Body of pancreas (tissue), 4 donors: ENCODE results near the gene SOX8. TPM values are rescaled to one million over a fixed set of nuclear protein-coding genes. Genes with fewer than 3 reads are reported as not detected.

Experiments
- ATAC-seq: fragments of 150-250 bp; one replicate; pipeline ENCODE4 v1.9.1; 2016
- DNase-seq, 4 donors: peaks; one replicate each; pipeline ENCODE4 v3.0.0-alpha.2; 2019
- H3K27ac ChIP-seq, 4 donors: fragments of 200-600 bp; sonication (generic); 1 replicate in 3 of 4; 2 replicates in 1 of 4; pipeline versions ENCODE4 v1.5.1 to v1.6.1; 2016 to 2019; ENCODE audit warnings: mild to moderate bottlenecking in 1 of 4, mixed read lengths in 1 of 4, moderate library complexity in 1 of 4
- H3K27me3 ChIP-seq, 2 donors: fragments of 200-600 bp; sonication (generic); one replicate each; pipeline ENCODE4 v1.6.0; 2016; ENCODE audit warnings: mild to moderate bottlenecking in 1 of 2
- H3K36me3 ChIP-seq, 2 donors: fragments of 200-600 bp; sonication (generic); replicated peaks in 1 of 2; 2 replicates each; pipeline ENCODE4 v1.5.1; 2016; ENCODE audit warnings: low read depth in 2 of 2; ENCODE audit not compliant: insufficient read depth in 1 of 2
- H3K4me1 ChIP-seq: fragments of 200-600 bp; sonication (generic); one replicate; pipeline ENCODE4 v1.6.0; 2016
- H3K4me3 ChIP-seq, 2 donors: fragments of 200-600 bp; sonication (generic); 1 replicate in 1 of 2; 2 replicates in 1 of 2; pipeline ENCODE4 v1.5.1; 2016 to 2019
- H3K9me3 ChIP-seq, 3 donors: fragments of 200-600 bp; sonication (generic); 1 replicate in 2 of 3; 2 replicates in 1 of 3; pipeline ENCODE4 v1.5.1; 2016
- CTCF ChIP-seq, 7 experiments: fragments of 450-650 bp in 4 of 7; fragments of 200-600 bp in 3 of 7; sonication (generic) in 3 of 7; IDR thresholded peaks; one replicate each; pipeline ENCODE4 v1.5.1; 2016 to 2019; ENCODE audit warnings: antibody characterized with exemption in 7 of 7
- POLR2A ChIP-seq, 3 donors: fragments of 450-650 bp; IDR thresholded peaks; one replicate each; pipeline ENCODE4 v1.6.1; 2016; ENCODE audit warnings: antibody characterized with exemption in 3 of 3, mild to moderate bottlenecking in 2 of 3
- WGBS, 2 donors: methylation state at CpG; one replicate each; pipeline ENCODE4 v1.1.5; 2017; 5-methylcytosine and 5-hydroxymethylcytosine counted together
- intact Hi-C: fragments of 100-400 bp; cut with DNase I; formaldehyde crosslinking; loops from one replicate; pipeline ENCODE4 v1.15.1; 2023
- total RNA-seq, 2 donors: library from RNA; depleted of rRNA; stranded (reverse); fragments of >200 nt; gene quantifications; one replicate each; pipeline ENCODE4 v1.1.0, GENCODE V29; 2016

SOX8 gene
- total RNA-seq, 2 donors from 2014 or later, result 2.6 to 3.3 TPM

DNA sequence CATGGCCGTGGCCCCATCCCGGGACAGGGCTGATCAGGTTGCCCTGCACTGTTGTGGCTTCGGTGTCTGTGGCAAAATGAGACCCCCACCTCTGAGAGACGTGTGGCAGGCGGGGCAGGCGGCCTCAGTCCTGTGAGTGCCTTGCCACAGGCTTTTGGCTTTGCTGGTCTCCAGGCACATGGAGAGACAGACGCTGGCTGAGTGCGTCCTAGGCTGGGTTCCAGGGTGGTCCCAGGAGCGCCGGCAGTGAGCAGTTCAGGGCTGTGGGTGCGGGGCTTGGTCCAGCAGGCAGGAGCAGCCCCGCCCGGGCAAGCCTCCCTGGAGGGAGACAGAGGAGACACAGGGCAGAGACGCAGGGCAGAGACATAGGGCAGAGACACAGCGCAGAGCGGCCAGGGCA, 29.2 kb downstream of the SOX8 start:
- TF ChIP-seq CTCF (IDR thresholded peaks at IDR 0.05) (no peak), POLR2A (IDR thresholded peaks at IDR 0.05) (no peak)
- intact Hi-C loops, result no loop called here
- Histone ChIP-seq H3K9me3 (no peaks in the 10 kb centered on the region), H3K4me1 (no peaks in the 10 kb centered on the region), H3K27ac (no peak overlapping the region), H3K27me3 (no peaks in the 10 kb centered on the region), H3K4me3 (no peak overlapping the region), H3K36me3 (no peaks in the 10 kb centered on the region)
- 53 to 61% methylated on average over 3 to 16 of the region's 16 CpGs for WGBS, 2 donors
- ATAC-seq (no peak), DNase-seq (no peak)

DNA sequence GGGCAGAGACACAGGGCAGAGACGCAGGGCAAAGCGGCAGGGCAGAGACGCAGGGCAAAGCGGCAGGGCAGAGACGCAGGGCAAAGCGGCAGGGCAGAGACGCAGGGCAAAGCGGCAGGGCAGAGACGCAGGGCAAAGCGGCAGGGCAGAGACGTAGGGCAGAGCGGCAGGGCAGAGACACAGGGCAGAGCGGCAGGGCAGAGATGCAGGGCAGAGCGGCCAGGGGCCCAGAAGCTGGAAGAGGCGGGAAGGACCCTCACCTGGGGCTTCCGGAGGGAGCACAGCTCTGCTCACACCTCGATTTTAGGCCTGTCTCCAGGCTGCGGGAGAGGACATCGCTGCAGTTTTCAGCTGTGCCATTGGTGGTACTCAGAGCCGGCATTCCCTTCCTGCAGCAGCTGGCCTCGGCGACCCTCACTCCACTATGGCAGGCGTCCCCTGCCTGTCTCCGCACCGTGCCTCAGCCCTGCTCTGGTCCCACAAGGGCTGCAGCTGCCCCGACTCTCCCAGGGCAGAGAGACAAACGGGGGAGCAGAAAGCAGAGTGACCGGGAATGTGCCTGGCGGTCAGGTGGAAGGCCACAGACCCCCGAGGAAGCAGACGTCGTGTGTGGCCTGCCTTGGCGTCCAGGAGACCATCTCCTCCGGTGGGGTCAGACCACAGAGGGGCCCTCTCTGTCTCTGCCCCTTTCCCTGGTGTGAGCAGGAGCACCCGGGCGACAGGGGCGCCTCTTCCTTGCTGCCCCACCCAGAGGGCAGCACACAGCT, 29.9 kb downstream of the SOX8 start:
- Histone ChIP-seq H3K4me3 (no peak overlapping the region), H3K27me3 (no peaks in the 10 kb centered on the region), H3K4me1 (no peaks in the 10 kb centered on the region), H3K9me3 (no peaks in the 10 kb centered on the region), H3K27ac (no peak overlapping the region), H3K36me3 (no peaks in the 10 kb centered on the region)
- intact Hi-C loops, result no loop called here
- ATAC-seq (no peak), DNase-seq (no peak)
- TF ChIP-seq CTCF (IDR thresholded peaks at IDR 0.05) (no peak), POLR2A (IDR thresholded peaks at IDR 0.05) (no peak)
- 69 to 80% methylated on average over 26 to 37 of the region's 37 CpGs for WGBS, 2 donors

DNA sequence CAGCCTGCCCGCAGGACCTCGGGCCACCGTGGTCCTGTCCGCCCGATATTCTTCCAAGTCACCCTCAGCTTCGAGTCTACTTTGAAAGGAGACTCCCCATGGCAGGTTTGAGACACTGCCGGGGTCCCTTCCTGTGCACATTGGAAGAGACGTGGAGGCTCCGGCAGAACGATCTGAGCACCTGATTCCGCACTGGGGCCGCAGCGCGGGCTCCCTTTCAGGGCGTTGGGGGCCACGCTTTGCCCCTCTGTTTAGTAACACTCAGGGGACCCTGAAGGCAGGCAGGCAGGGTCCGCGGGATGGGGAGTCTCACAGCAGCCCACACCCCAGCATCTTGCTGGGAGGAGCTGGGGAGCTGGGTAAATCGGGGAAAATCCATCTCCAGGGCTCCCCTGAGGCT, 30.6 kb downstream of the SOX8 start:
- TF ChIP-seq CTCF (IDR thresholded peaks at IDR 0.05) (no peak), POLR2A (IDR thresholded peaks at IDR 0.05) (no peak)
- Histone ChIP-seq H3K36me3 (no peaks in the 10 kb centered on the region), H3K27me3 (no peaks in the 10 kb centered on the region), H3K9me3 (no peaks in the 10 kb centered on the region), H3K4me1 (no peaks in the 10 kb centered on the region), H3K27ac (no peak overlapping the region), H3K4me3 (no peak overlapping the region)
- intact Hi-C loops, result no loop called here
- WGBS, 2 donors, result 69 to 77% methylated on average over 6 to 16 of the region's 19 CpGs
- no peak for DNase-seq
- ATAC-seq, result no peak

GRCh38 chr16:1012722-1013592, 31.4 kb downstream of the SOX8 start:
- Histone ChIP-seq H3K4me3 (no peak overlapping the region), H3K4me1 (no peaks in the 10 kb centered on the region), H3K36me3 (no peaks in the 10 kb centered on the region), H3K9me3 (no peaks in the 10 kb centered on the region), H3K27ac (no peak overlapping the region), H3K27me3 (no peaks in the 10 kb centered on the region)
- WGBS, 2 donors, result 73 to 77% methylated on average over 14 to 26 of the region's 28 CpGs
- no peak for DNase-seq
- no peak for ATAC-seq
- no peak for TF ChIP-seq CTCF (IDR thresholded peaks at IDR 0.05)
- TF ChIP-seq POLR2A (IDR thresholded peaks at IDR 0.05), result no peak
- intact Hi-C loops, result no loop called here
